Neuronal stem cell (in vitro differentiated cells): Measurements from ENCODE around the gene TEKT3. TPM values are rescaled to one million over a fixed set of nuclear protein-coding genes. Genes with fewer than 3 reads are reported as not detected.
A peak's percentile ranks its signal among the peaks of the same experiment; 100 is the strongest.

Source experiments
- DNase-seq: peaks from one replicate; pipeline ENCODE4 v3.0.0-alpha.2; 2013; ENCODE audit warnings: low spot score
- H2AFZ ChIP-seq: one replicate; pipeline ENCODE4 v1.6.1; 2013; ENCODE audit warnings: mild to moderate bottlenecking, low read length, inconsistent platforms
- H2AK5ac ChIP-seq: 2 replicates; pipeline ENCODE4 v1.6.1; 2013; ENCODE audit warnings: low read depth, mild to moderate bottlenecking, inconsistent platforms, low read length, moderate library complexity, mixed read lengths
- H2BK120ac ChIP-seq: 2 replicates; pipeline ENCODE4 v1.6.1; 2013; ENCODE audit warnings: low read depth, mild to moderate bottlenecking, inconsistent platforms, low read length, moderate library complexity, mixed read lengths
- H2BK12ac ChIP-seq: one replicate; pipeline ENCODE4 v1.6.1; 2013; ENCODE audit warnings: low read length, inconsistent platforms
- H2BK15ac ChIP-seq: 2 replicates; pipeline ENCODE4 v1.6.1; 2013; ENCODE audit warnings: mild to moderate bottlenecking, low read length, inconsistent platforms, mixed read lengths
- H2BK5ac ChIP-seq: one replicate; pipeline ENCODE4 v1.6.1; 2013; ENCODE audit warnings: inconsistent platforms, mild to moderate bottlenecking, low read length, moderate library complexity
- H3K14ac ChIP-seq: one replicate; pipeline ENCODE4 v1.6.1; 2013; ENCODE audit warnings: low read length, inconsistent platforms
- H3K18ac ChIP-seq: 2 replicates; pipeline ENCODE4 v1.6.1; 2013; ENCODE audit warnings: low read length, inconsistent platforms
- H3K23ac ChIP-seq: 2 replicates; pipeline ENCODE4 v1.6.1; 2013; ENCODE audit warnings: low read depth, mild to moderate bottlenecking, mixed read lengths, low read length, inconsistent platforms; ENCODE audit not compliant: poor library complexity
- H3K27ac ChIP-seq: replicated peaks from 3 replicates; pipeline ENCODE4 v1.5.1; 2013; ENCODE audit warnings: low read length, inconsistent platforms
- H3K27me3 ChIP-seq, 3 experiments: 2 replicates each; pipeline ENCODE4 v1.6.1; 2013; ENCODE audit warnings: low read length in 3 of 3, mild to moderate bottlenecking in 2 of 3, inconsistent platforms in 1 of 3, low read depth in 1 of 3, mixed read lengths in 1 of 3, moderate library complexity in 1 of 3; ENCODE audit not compliant: control insufficient read depth in 3 of 3, insufficient read depth in 3 of 3
- H3K36me3 ChIP-seq, 2 donors: replicated peaks in 1 of 2; 2 replicates each; pipeline ENCODE4 v1.6.1; 2013; ENCODE audit warnings: low read length in 2 of 2; ENCODE audit not compliant: control insufficient read depth in 2 of 2, insufficient read depth in 2 of 2
- H3K4ac ChIP-seq: 2 replicates; pipeline ENCODE4 v1.6.1; 2013; ENCODE audit warnings: inconsistent platforms, mild to moderate bottlenecking, low read length, moderate library complexity
- H3K4me1 ChIP-seq, 2 donors: 1 replicate in 1 of 2; 2 replicates in 1 of 2; pipeline ENCODE4 v1.6.1; 2013; ENCODE audit warnings: low read length in 2 of 2, low read depth in 1 of 2; ENCODE audit not compliant: control insufficient read depth in 2 of 2, insufficient read depth in 1 of 2
- H3K4me2 ChIP-seq: one replicate; pipeline ENCODE4 v1.6.1; 2013; ENCODE audit warnings: mild to moderate bottlenecking, low read length, inconsistent platforms; ENCODE audit not compliant: insufficient read depth, poor library complexity, severe bottlenecking
- H3K4me3 ChIP-seq, 2 donors: 2 replicates each; pipeline ENCODE4 v1.5.1; 2013; ENCODE audit warnings: low read length in 2 of 2, mild to moderate bottlenecking in 2 of 2, inconsistent platforms in 1 of 2, moderate library complexity in 1 of 2
- H3K79me1 ChIP-seq: one replicate; pipeline ENCODE4 v1.6.1; 2013; ENCODE audit warnings: low read depth, mild to moderate bottlenecking, inconsistent platforms, low read length, moderate library complexity
- H3K9ac ChIP-seq: one replicate; pipeline ENCODE4 v1.6.1; 2013; ENCODE audit warnings: mild to moderate bottlenecking, low read depth, low read length, inconsistent platforms; ENCODE audit not compliant: poor library complexity
- H3K9me3 ChIP-seq, 2 donors: replicated peaks in 1 of 2; 2 replicates each; pipeline versions ENCODE3 to v1.6.1; 2013; ENCODE audit warnings: low read length in 2 of 2, mild to moderate bottlenecking in 2 of 2, inconsistent platforms in 1 of 2, low read depth in 1 of 2, mixed read lengths in 1 of 2, moderate library complexity in 1 of 2; ENCODE audit not compliant: control insufficient read depth in 2 of 2, insufficient read depth in 1 of 2
- H4K8ac ChIP-seq: one replicate; pipeline ENCODE4 v1.6.1; 2013; ENCODE audit warnings: low read depth, mild to moderate bottlenecking, inconsistent platforms, low read length, moderate library complexity
- H4K91ac ChIP-seq: one replicate; pipeline ENCODE4 v1.6.1; 2013; ENCODE audit warnings: low read length, low read depth, mild to moderate bottlenecking, inconsistent platforms; ENCODE audit not compliant: poor library complexity
- WGBS, 2 donors: extraction: QIAGEN DNeasy Blood & Tissue Kit; methylation state at CpG; one replicate each; pipeline ENCODE4 v1.1.7; 2013; ENCODE audit warnings: missing lambda C conversion rate in 2 of 2, mixed read lengths in 1 of 2; ENCODE audit not compliant: insufficient read length in 2 of 2, insufficient replicate concordance in 1 of 2; ENCODE audit errors: extremely low coverage in 2 of 2; 5-methylcytosine and 5-hydroxymethylcytosine counted together
- polyA plus RNA-seq, 2 experiments: library from polyadenylated mRNA; stranded (reverse); fragments of 200-250 nt; gene quantifications; one replicate each; pipeline ENCODE4 v1.2.3, GENCODE V29; 2013

Gene TEKT3
- polyA plus RNA-seq (2013, experiment 1 of 2), result 0.93 TPM
- polyA plus RNA-seq (2013, experiment 2 of 2), result 0.97 TPM

DNA sequence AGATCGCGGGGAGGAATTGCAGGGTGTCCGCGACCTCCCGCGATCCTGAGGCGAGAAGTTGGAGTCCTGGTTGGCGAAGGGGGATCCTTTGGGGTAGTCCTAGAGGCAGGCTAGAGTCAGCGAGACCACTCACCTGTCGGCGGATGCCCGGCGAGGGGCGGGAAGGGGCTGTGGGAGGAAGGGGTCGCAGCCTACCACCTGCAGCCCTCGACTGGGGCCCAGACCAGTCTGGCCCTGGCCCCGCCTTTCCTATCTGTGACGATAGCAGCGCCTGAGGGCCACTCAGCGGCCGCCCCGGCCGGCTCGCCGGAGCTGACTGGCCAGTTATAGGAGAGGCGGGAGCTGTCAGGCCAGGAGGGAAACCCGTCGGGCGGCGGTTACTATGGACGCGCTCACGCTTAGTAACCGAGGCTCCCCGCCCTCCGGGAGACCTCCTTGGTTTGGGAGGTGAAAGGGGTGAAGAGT, at the start of gene TEKT3:
TSS of gene TEKT3 (minus strand) at position 213 of the 465 bp plus-strand sequence. CDS start 10,012 bp downstream, outside the sequence.
- no CpG with 5 or more reads among the region's 36 CpGs for WGBS, 2 donors
- Histone ChIP-seq H3K9ac (no peak within 1 kb of the TSS), H2BK12ac (no peak within 1 kb of the TSS), H2BK120ac (no peak within 1 kb of the TSS), H2AFZ (peak within 1 kb of the TSS; percentile 92), H3K27me3 (peaks cover 0 to 60% (median 12%) of the 10 kb centered on the region in 3 experiments), H2BK5ac (no peak within 1 kb of the TSS), H3K4ac (no peak within 1 kb of the TSS), H3K23ac (no peak within 1 kb of the TSS), H4K91ac (no peak within 1 kb of the TSS), H3K79me1 (no peaks in the 10 kb centered on the region), H4K8ac (no peak within 1 kb of the TSS), H3K4me2 (peak within 1 kb of the TSS; percentile 89), H3K14ac (no peak within 1 kb of the TSS), H3K36me3 (no peaks in the 10 kb centered on the region), H3K9me3 (no peaks in the 10 kb centered on the region), H3K4me3 (peak within 1 kb of the TSS; percentile 34 to 89), H2AK5ac (no peak within 1 kb of the TSS), H3K4me1 (peaks cover 2% of the 10 kb centered on the region in 2 donors), H3K27ac (no peak within 1 kb of the TSS), H2BK15ac (no peak within 1 kb of the TSS), H3K18ac (peak within 1 kb of the TSS; percentile 48)
- DNase-seq, result peak; percentile 82

DNA sequence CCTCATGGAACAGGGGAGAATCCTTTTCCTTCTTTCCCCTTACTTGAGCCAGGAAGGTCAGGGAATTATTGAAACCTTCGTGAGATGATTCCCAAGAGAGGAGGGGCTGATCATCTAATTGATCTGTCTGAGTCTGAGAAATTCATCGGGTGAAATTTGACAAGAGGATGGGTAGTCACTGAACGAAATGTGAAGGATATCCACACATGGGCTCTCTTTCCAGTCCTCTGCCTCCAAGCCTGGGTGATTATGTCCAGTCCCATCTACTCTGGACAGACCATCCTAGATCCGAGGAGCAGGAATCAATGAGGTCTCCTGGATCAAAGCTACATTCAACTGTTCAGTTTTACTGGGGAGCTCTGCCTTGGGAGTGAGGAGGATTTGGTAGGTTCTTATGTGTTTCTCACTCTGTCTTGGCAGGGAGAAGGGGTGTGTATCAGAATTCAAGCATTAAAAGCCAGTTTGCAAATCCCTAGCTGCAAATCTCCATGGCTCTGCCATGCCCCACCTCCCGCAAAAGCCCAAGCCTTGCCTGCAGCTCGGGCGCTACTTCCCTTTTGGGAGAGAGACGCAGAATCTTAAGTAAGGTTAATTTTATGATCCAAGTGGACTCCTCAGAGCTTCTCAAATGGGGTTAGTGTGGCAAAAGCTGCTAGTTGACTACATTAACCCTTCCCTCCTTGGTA, 47.1 kb upstream of the TEKT3 start:
- Histone ChIP-seq H2AFZ (no peak overlapping the region), H3K4ac (no peak overlapping the region), H3K4me2 (no peak overlapping the region), H2BK12ac (no peak overlapping the region), H3K9me3 (peaks cover 3 to 6% of the 10 kb centered on the region in 2 donors), H3K27me3 (peaks cover 0 to 12% (median 0%) of the 10 kb centered on the region in 3 experiments), H2BK120ac (no peak overlapping the region), H2BK5ac (no peak overlapping the region), H3K79me1 (no peaks in the 10 kb centered on the region), H3K9ac (no peak overlapping the region), H2AK5ac (no peak overlapping the region), H3K18ac (no peak overlapping the region), H4K8ac (no peak overlapping the region), H4K91ac (no peak overlapping the region), H3K23ac (no peak overlapping the region), H3K14ac (no peak overlapping the region), H3K27ac (no peak overlapping the region), H3K4me3 (no peak overlapping the region), H3K36me3 (no peaks in the 10 kb centered on the region), H3K4me1 (no peaks in the 10 kb centered on the region), H2BK15ac (no peak overlapping the region)
- no peak for DNase-seq
- no CpG with 5 or more reads among the region's 8 CpGs for WGBS, 2 donors

DNA sequence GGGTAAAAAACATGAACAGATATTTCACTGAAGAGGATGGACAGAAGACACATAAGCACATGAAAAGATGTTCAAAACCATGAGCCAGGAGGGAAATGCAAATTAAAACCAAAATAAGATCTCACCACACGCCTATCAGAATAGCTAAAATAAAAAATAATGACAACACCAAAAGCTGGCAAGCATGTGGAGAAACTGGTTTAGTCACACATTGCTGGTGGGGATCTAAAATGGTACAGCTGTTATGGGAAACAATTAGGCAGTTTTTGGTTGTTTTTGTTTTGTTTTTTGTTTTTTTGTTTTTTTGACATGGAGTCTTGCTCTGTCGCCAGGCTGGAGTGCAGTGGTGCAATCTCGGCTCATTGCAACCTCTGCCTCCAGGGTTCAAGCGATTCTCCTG, 44.7 kb upstream of the TEKT3 start:
- Histone ChIP-seq H3K79me1 (no peaks in the 10 kb centered on the region), H3K4me3 (no peak overlapping the region), H3K36me3 (no peaks in the 10 kb centered on the region), H3K4ac (no peak overlapping the region), H3K23ac (no peak overlapping the region), H3K18ac (no peak overlapping the region), H3K9ac (no peak overlapping the region), H2BK5ac (no peak overlapping the region), H3K27me3 (peaks cover 0 to 6% (median 0%) of the 10 kb centered on the region in 3 experiments), H3K14ac (no peak overlapping the region), H2AFZ (no peak overlapping the region), H4K91ac (no peak overlapping the region), H4K8ac (no peak overlapping the region), H2BK12ac (no peak overlapping the region), H2AK5ac (no peak overlapping the region), H3K27ac (no peak overlapping the region), H3K9me3 (peaks cover under 1 to 6% of the 10 kb centered on the region in 2 donors), H3K4me2 (no peak overlapping the region), H2BK15ac (no peak overlapping the region), H2BK120ac (no peak overlapping the region), H3K4me1 (no peaks in the 10 kb centered on the region)
- DNase-seq, result no peak
- WGBS, 2 donors, result no CpG with 5 or more reads among the region's 4 CpGs

DNA sequence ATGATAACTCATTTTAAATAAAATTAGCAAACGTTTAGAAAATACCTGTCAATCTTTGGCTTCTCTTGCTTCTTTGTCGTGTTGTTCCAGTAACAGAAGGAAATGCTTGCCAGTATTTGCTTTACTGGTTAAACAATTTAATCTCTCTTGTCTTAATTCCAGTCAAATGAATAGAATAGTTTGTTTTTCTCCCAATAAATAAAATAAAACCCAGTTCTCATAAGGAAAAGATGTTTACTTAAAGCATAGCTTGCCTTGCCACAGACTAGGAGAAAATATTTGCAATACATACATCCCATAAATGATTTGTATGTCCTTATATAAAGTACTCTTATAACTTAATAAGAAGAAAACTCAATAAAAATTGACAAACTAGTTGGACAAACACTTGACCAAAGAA, 43.9 kb upstream of the TEKT3 start:
- no peak overlapping the region for H2BK5ac ChIP-seq
- H3K27me3 ChIP-seq, result peaks cover 0 to 6% (median 0%) of the 10 kb centered on the region in 3 experiments
- no peak overlapping the region for H3K18ac ChIP-seq
- H3K36me3 ChIP-seq, result no peaks in the 10 kb centered on the region
- H2AK5ac ChIP-seq, result no peak overlapping the region
- H3K23ac ChIP-seq, result no peak overlapping the region
- no peak overlapping the region for H3K9ac ChIP-seq
- H3K4me3 ChIP-seq, result no peak overlapping the region
- H3K27ac ChIP-seq, result no peak overlapping the region
- no peak overlapping the region for H2BK12ac ChIP-seq
- H3K79me1 ChIP-seq, result no peaks in the 10 kb centered on the region
- H3K4ac ChIP-seq, result no peak overlapping the region
- no peaks in the 10 kb centered on the region for H3K4me1 ChIP-seq
- DNase-seq, result no peak
- no CpG with 5 or more reads among the region's 2 CpGs for WGBS, 2 donors
- no peak overlapping the region for H2BK120ac ChIP-seq
- H4K91ac ChIP-seq, result no peak overlapping the region
- no peak overlapping the region for H4K8ac ChIP-seq
- H3K9me3 ChIP-seq, result peaks cover 0 to 6% of the 10 kb centered on the region in 2 donors
- no peak overlapping the region for H3K4me2 ChIP-seq
- H2BK15ac ChIP-seq, result no peak overlapping the region
- no peak overlapping the region for H3K14ac ChIP-seq
- no peak overlapping the region for H2AFZ ChIP-seq
